ENCODE results near the gene USH1C.

- TF ChIP-seq CTCF (IDR thresholded peaks at IDR 0.05), result no peak
- TF ChIP-seq POLR2AphosphoS5 (IDR thresholded peaks at IDR 0.05), result no peak
- no peak for TF ChIP-seq POLR2A (IDR thresholded peaks at IDR 0.05)
- no peak for TF ChIP-seq EP300 (IDR thresholded peaks at IDR 0.05)
Observed at GRCh38 chr11:17446482-17446881, 97.7 kb downstream of the USH1C start.
